ENCODE measurements around the gene CACNA1B. TPM values are rescaled to one million over a fixed set of nuclear protein-coding genes. Genes with fewer than 3 reads are reported as not detected.

Gene CACNA1B
- total RNA-seq, 1 donor from 2014 or later = under 0.01 TPM

GRCh38 chr9:137968235-137968634, 90.7 kb downstream of the CACNA1B start:
- no peak for TF ChIP-seq CTCF (conservative IDR thresholded peaks at IDR 0.05; ENCODE audit: low read depth, low read length)
- H3K4me3 ChIP-seq (ENCODE audit: low read depth, low read length) = no peak overlapping the region
- no peak for DNase-seq (ENCODE audit: low read depth)

GRCh38 chr9:137969008-137969407, 91.4 kb downstream of the CACNA1B start:
- no peak overlapping the region for H3K4me3 ChIP-seq (ENCODE audit: low read depth, low read length)
- no peak for TF ChIP-seq CTCF (conservative IDR thresholded peaks at IDR 0.05; ENCODE audit: low read depth, low read length)
- no peak for DNase-seq (ENCODE audit: low read depth)

GRCh38 chr9:137969685-137970084, 92.1 kb downstream of the CACNA1B start:
- no peak overlapping the region for H3K4me3 ChIP-seq (ENCODE audit: low read depth, low read length)
- DNase-seq (ENCODE audit: low read depth) = no peak
- no peak for TF ChIP-seq CTCF (conservative IDR thresholded peaks at IDR 0.05; ENCODE audit: low read depth, low read length)

GRCh38 chr9:137970098-137970497, 92.5 kb downstream of the CACNA1B start:
- no peak for TF ChIP-seq CTCF (conservative IDR thresholded peaks at IDR 0.05; ENCODE audit: low read depth, low read length)
- no peak overlapping the region for H3K4me3 ChIP-seq (ENCODE audit: low read depth, low read length)
- DNase-seq (ENCODE audit: low read depth) = no peak

GRCh38 chr9:137970686-137971476, 93.3 kb downstream of the CACNA1B start:
- TF ChIP-seq CTCF (conservative IDR thresholded peaks at IDR 0.05; ENCODE audit: low read depth, low read length) = no peak
- H3K4me3 ChIP-seq (ENCODE audit: low read depth, low read length) = no peak overlapping the region
- no peak for DNase-seq (ENCODE audit: low read depth)

GRCh38 chr9:137971477-137972138, 94.0 kb downstream of the CACNA1B start:
- no peak for DNase-seq (ENCODE audit: low read depth)
- no peak for TF ChIP-seq CTCF (conservative IDR thresholded peaks at IDR 0.05; ENCODE audit: low read depth, low read length)

More at GRCh38 chr9:137971477-137972138, 94.0 kb downstream of the CACNA1B start:
- no peak overlapping the region for H3K4me3 ChIP-seq (ENCODE audit: low read depth, low read length)
